Activated T-cell treated with anti-CD3 and anti-CD28 coated beads, Interleukin-2, amount 50 U/mL, for 24 hours (primary cell): ENCODE results near the gene CRACR2A.

Experiments used
- DNase-seq: peaks from one replicate; pipeline ENCODE4 v3.0.0-alpha.2; 2020
- H3K27ac Mint-ChIP-seq: 2 replicates; pipeline ENCODE4 v1.8.0; 2020; ENCODE audit warnings: mild to moderate bottlenecking, mixed read lengths
- H3K27me3 Mint-ChIP-seq: 2 replicates; pipeline ENCODE4 v1.8.0; 2020; ENCODE audit warnings: mixed read lengths
- H3K36me3 Mint-ChIP-seq: 2 replicates; pipeline ENCODE4 v1.8.0; 2020; ENCODE audit warnings: low read depth, mixed read lengths
- H3K4me1 Mint-ChIP-seq: 2 replicates; pipeline ENCODE4 v1.8.0; 2020; ENCODE audit warnings: low read depth, mixed read lengths
- H3K4me3 Mint-ChIP-seq: 2 replicates; pipeline ENCODE4 v1.8.0; 2020; ENCODE audit warnings: mild to moderate bottlenecking, moderate library complexity, mixed read lengths
- H3K9me3 Mint-ChIP-seq: 2 replicates; pipeline ENCODE4 v1.8.0; 2020; ENCODE audit warnings: mixed read lengths

Gene CRACR2A

GRCh38 chr12:3692616-3693365 is 60.1 kb downstream of the CRACR2A start:
- Mint-ChIP-seq H3K27ac (no peak overlapping the region), H3K4me1 (no peaks in the 10 kb centered on the region), H3K27me3 (no peaks in the 10 kb centered on the region), H3K36me3 (peaks cover 95% of the 10 kb centered on the region), H3K9me3 (no peaks in the 10 kb centered on the region), H3K4me3 (no peak overlapping the region)
- no peak for DNase-seq

- H3K36me3 Mint-ChIP-seq: peaks cover 84% of the 10 kb centered on the region
- no peaks in the 10 kb centered on the region for H3K27me3 Mint-ChIP-seq
- no peak overlapping the region for H3K4me3 Mint-ChIP-seq
- H3K9me3 Mint-ChIP-seq: no peaks in the 10 kb centered on the region
- H3K4me1 Mint-ChIP-seq: no peaks in the 10 kb centered on the region
- peak overlapping the region; percentile 62 for H3K27ac Mint-ChIP-seq
- no peak for DNase-seq
Observed at GRCh38 chr12:3686463-3686862, 66.4 kb downstream of the CRACR2A start.

- no peak for DNase-seq
- Mint-ChIP-seq H3K36me3 (peaks cover 84% of the 10 kb centered on the region), H3K4me3 (no peak overlapping the region), H3K9me3 (no peaks in the 10 kb centered on the region), H3K27me3 (no peaks in the 10 kb centered on the region), H3K4me1 (no peaks in the 10 kb centered on the region), H3K27ac (no peak overlapping the region)
Observed at GRCh38 chr12:3685830-3686229, 67.1 kb downstream of the CRACR2A start.

DNA sequence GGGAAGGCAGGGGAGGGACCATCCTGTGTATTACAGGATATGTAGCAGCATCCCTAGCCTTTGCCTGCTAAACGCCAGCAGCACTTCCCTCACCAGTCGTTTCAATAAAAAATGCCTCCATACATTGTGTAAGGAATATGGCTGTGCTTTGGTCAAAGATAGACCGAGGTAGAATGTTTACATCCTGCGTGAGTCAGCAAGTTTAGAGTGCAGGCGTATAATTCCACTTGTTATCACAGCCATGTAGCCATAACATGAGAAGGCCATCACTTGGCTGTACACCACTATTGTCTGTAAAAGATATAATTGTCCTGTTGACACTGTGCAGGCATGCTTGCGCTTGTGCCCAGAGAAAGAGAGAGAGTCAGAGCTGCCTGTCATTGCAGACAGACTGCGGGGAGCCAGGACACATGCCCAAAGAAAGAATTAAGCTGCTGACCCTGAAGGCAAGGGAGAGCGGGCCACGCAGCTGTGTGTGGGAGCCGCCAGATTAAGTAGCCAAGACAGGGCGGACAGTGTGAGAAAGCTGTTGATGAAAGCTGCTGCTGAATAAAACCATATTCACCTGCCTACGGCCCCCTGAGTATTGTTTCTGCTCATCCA is 68.4 kb downstream of the CRACR2A start:
- Mint-ChIP-seq H3K4me3 (no peak overlapping the region), H3K36me3 (peaks cover 80% of the 10 kb centered on the region), H3K4me1 (no peaks in the 10 kb centered on the region), H3K27me3 (no peaks in the 10 kb centered on the region), H3K9me3 (no peaks in the 10 kb centered on the region), H3K27ac (no peak overlapping the region)
- DNase-seq: no peak

DNA sequence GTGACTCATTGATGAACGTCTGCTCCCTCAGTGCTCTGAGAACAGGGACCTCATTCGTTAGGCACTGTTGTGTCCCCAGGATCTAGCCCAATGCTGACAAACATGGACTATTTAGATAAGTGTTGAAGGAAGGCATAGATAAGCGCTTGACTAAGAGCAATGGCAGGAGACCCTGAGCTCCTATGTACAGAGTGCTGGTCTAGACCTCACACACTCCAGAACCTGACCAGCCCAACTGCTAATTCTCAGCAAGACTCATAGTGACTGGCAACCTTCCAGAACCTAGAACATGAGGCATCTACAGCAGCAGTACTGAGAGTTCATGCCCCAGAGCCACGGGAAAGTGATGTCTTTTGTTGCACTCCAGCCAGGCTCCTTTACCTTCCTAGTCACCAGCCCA is 69.2 kb downstream of the CRACR2A start:
- Mint-ChIP-seq H3K36me3 (peaks cover 80% of the 10 kb centered on the region), H3K27ac (no peak overlapping the region), H3K9me3 (no peaks in the 10 kb centered on the region), H3K4me1 (no peaks in the 10 kb centered on the region), H3K27me3 (no peaks in the 10 kb centered on the region), H3K4me3 (no peak overlapping the region)
- DNase-seq: no peak

DNA sequence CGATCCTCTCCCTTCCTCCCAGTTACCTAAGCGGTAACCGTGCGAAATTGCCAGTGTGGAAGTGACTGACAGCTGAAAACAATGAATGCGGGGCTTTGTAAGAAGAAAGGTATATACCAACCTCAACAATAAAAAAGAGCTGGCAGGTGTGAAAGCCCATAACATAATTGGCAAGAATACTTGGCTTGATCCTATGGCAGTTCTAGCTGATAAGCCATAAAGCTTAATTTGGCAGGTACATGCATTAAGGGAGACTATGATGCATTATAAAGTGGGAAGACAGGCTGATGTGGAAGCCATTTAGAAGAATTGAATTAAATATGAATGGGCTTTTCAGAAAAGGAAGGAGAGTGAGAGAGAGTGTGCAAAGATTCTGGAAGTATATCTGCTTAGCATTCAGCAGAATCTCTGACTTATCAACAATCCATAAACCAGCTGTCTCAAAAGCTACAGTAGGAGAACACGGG is 71.3 kb downstream of the CRACR2A start:
- Mint-ChIP-seq H3K4me1 (no peaks in the 10 kb centered on the region), H3K36me3 (peaks cover 83% of the 10 kb centered on the region), H3K9me3 (no peaks in the 10 kb centered on the region), H3K4me3 (no peak overlapping the region), H3K27me3 (no peaks in the 10 kb centered on the region), H3K27ac (no peak overlapping the region)
- no peak for DNase-seq

GRCh38 chr12:3680919-3681594 is 71.9 kb downstream of the CRACR2A start:
- no peak for DNase-seq
- Mint-ChIP-seq H3K27me3 (no peaks in the 10 kb centered on the region), H3K9me3 (no peaks in the 10 kb centered on the region), H3K4me3 (no peak overlapping the region), H3K27ac (no peak overlapping the region), H3K4me1 (no peaks in the 10 kb centered on the region), H3K36me3 (peaks cover 84% of the 10 kb centered on the region)

DNA sequence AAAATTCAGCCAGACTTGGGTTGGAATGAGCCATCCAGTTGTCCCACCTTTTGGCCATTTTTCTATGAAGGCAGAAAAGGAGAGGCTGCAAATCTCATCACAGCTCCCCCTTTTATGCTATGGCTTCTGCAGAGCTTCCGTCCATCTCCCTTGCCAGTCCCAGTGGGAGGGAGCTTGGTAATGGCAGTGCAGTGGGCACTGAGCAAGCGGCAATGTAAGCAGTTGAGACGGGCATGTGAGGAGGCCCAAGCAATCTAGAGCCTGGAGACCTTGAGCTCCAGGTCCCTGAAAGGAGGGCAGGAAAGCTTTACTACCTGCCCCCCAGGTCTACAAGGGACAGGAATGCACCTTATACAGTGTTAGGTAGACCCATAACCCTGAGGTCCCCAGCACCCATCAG is 73.1 kb downstream of the CRACR2A start:
- no peaks in the 10 kb centered on the region for H3K4me1 Mint-ChIP-seq
- H3K4me3 Mint-ChIP-seq: no peak overlapping the region
- H3K9me3 Mint-ChIP-seq: no peaks in the 10 kb centered on the region
- no peak for DNase-seq
- no peak overlapping the region for H3K27ac Mint-ChIP-seq
- no peaks in the 10 kb centered on the region for H3K27me3 Mint-ChIP-seq
- peaks cover 84% of the 10 kb centered on the region for H3K36me3 Mint-ChIP-seq

DNA sequence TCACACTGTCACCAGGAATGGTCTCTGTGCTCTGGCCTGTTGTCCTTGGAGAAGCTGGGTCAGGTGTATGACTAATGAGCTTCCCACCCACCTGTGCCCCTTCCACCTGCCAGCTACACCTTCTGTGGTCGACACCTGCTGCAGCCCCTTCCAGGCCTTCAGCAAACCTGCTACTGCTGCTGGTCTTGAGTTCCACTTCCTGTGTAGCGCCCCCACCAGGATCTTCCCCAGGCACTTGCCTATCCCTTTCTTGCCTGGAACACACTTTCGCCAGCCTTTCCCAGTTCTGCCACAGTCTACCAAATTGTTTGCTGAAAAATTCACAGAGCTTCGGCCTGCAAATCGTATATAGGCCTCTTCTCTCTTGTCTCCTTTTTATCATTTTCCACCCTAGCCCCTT is 75.3 kb downstream of the CRACR2A start:
- no peak for DNase-seq
- Mint-ChIP-seq H3K27ac (peak overlapping the region; percentile 38), H3K4me3 (no peak overlapping the region), H3K36me3 (peaks cover 93% of the 10 kb centered on the region), H3K9me3 (no peaks in the 10 kb centered on the region), H3K27me3 (no peaks in the 10 kb centered on the region), H3K4me1 (no peaks in the 10 kb centered on the region)

GRCh38 chr12:3673981-3674708 is 78.8 kb downstream of the CRACR2A start:
- Mint-ChIP-seq H3K4me3 (no peak overlapping the region), H3K4me1 (peaks cover 7% of the 10 kb centered on the region), H3K36me3 (peaks cover 97% of the 10 kb centered on the region), H3K27ac (no peak overlapping the region), H3K27me3 (no peaks in the 10 kb centered on the region), H3K9me3 (no peaks in the 10 kb centered on the region)
- no peak for DNase-seq

DNA sequence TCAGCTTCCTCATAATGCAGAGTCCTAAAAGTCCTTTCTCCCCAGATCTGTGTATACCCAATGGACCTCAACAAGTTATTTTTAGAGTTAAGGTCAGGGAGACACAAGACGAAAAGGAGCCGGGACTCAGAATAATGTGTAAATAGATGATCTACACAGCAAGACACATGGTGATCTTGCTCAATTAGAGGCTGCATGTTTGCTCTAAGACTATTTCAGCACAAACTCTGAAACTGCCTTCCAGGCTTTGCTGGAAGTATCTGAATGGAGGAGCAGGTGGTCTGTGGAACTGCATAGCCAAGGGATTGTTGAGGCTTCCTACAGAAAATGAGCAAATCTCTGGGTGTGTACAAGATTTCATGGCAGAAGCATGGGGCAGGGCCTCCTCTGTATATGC is 80.8 kb downstream of the CRACR2A start:
- no peak overlapping the region for H3K27ac Mint-ChIP-seq
- no peaks in the 10 kb centered on the region for H3K27me3 Mint-ChIP-seq
- H3K9me3 Mint-ChIP-seq: no peaks in the 10 kb centered on the region
- DNase-seq: no peak
- peaks cover 97% of the 10 kb centered on the region for H3K36me3 Mint-ChIP-seq
- peaks cover 7% of the 10 kb centered on the region for H3K4me1 Mint-ChIP-seq
- H3K4me3 Mint-ChIP-seq: no peak overlapping the region

- H3K27ac Mint-ChIP-seq: peak overlapping the region; percentile 48
Observed at GRCh38 chr12:3671330-3672112, 81.4 kb downstream of the CRACR2A start.

DNA sequence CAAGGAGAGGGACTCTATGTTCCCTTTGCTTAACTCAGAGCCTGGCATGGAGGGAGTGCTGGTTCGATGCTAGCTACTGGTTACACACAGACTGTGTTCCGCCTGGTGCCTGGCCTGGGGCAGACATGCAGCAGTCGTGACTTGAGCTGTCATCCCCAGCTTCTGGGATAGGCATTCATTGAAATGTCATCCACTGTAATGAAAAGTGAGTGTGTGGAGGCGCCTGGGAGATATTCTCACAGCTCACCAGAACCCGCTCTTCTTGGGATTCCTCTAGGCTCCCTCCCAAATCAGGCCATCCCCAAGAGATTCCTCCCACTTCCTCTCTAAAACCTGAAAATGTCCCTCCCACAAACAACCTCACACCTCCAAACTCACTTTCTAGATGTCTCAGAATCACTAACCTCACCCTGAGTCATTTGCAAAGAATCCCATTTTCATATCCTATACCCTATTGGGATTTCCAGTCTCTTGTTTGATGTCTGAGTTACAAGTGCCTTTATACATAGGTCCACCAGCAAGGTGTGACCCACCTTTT is 82.8 kb downstream of the CRACR2A start:
- H3K4me3 Mint-ChIP-seq: no peak overlapping the region
- H3K4me1 Mint-ChIP-seq: peaks cover 7% of the 10 kb centered on the region
- DNase-seq: no peak
- peaks cover 97% of the 10 kb centered on the region for H3K36me3 Mint-ChIP-seq
- H3K27me3 Mint-ChIP-seq: no peaks in the 10 kb centered on the region
- H3K27ac Mint-ChIP-seq: peak overlapping the region; percentile 73
- no peaks in the 10 kb centered on the region for H3K9me3 Mint-ChIP-seq

More at GRCh38 chr12:3671330-3672112, 81.4 kb downstream of the CRACR2A start:
- no peak for DNase-seq
- Mint-ChIP-seq H3K9me3 (no peaks in the 10 kb centered on the region), H3K27me3 (no peaks in the 10 kb centered on the region), H3K36me3 (peaks cover 96% of the 10 kb centered on the region), H3K4me1 (peaks cover 7% of the 10 kb centered on the region), H3K4me3 (no peak overlapping the region)

GRCh38 chr12:3669594-3669993 is 83.3 kb downstream of the CRACR2A start:
- Mint-ChIP-seq H3K4me1 (peaks cover 7% of the 10 kb centered on the region), H3K9me3 (no peaks in the 10 kb centered on the region), H3K27me3 (no peaks in the 10 kb centered on the region), H3K4me3 (no peak overlapping the region), H3K27ac (peak overlapping the region; percentile 73), H3K36me3 (peaks cover 97% of the 10 kb centered on the region)
- no peak for DNase-seq
